ENCODE measurements around the gene GLT1D1.
"Not testable (repeated sequence)": the region's sequence is repeated elsewhere in the genome, so short reads cannot be mapped to it uniquely, and the experiment has no call there.

The GLT1D1 gene

GRCh38 chr12:128852885-128853599, at the start of gene GLT1D1:
GLT1D1 (plus strand) TSS chr12:128853478; CDS start chr12:128853582, 104 bp downstream.
- in situ Hi-C loops (cut with MboI; ENCODE audit: low sequenced_read_pairs), result no loop called here

- in situ Hi-C loops (cut with MboI; ENCODE audit: low sequenced_read_pairs), result no loop called here
These were observed 49.5 kb upstream of the GLT1D1 start for GRCh38 chr12:128803788-128804187.

- in situ Hi-C loops (cut with MboI; ENCODE audit: low sequenced_read_pairs), result no loop called here
These were observed 48.5 kb upstream of the GLT1D1 start for GRCh38 chr12:128804762-128805161.

- in situ Hi-C loops (cut with MboI; ENCODE audit: low sequenced_read_pairs), result not testable (repeated sequence)
These were observed 47.9 kb upstream of the GLT1D1 start for GRCh38 chr12:128805406-128805805.

- in situ Hi-C loops (cut with MboI; ENCODE audit: low sequenced_read_pairs), result no loop called here
These were observed 46.7 kb upstream of the GLT1D1 start for GRCh38 chr12:128806573-128806972.

- in situ Hi-C loops (cut with MboI; ENCODE audit: low sequenced_read_pairs), result no loop called here
These were observed 46.0 kb upstream of the GLT1D1 start for GRCh38 chr12:128807161-128807724.

GRCh38 chr12:128808651-128809050, 44.6 kb upstream of the GLT1D1 start:
- in situ Hi-C loops (cut with MboI; ENCODE audit: low sequenced_read_pairs), result no loop called here

GRCh38 chr12:128810182-128811127, 42.8 kb upstream of the GLT1D1 start:
- in situ Hi-C loops (cut with MboI; ENCODE audit: low sequenced_read_pairs), result no loop called here

GRCh38 chr12:128811806-128812205, 41.5 kb upstream of the GLT1D1 start:
- in situ Hi-C loops (cut with MboI; ENCODE audit: low sequenced_read_pairs), result no loop called here

GRCh38 chr12:128813392-128813791, 39.9 kb upstream of the GLT1D1 start:
- in situ Hi-C loops (cut with MboI; ENCODE audit: low sequenced_read_pairs), result no loop called here

GRCh38 chr12:128813883-128814282, 39.4 kb upstream of the GLT1D1 start:
- in situ Hi-C loops (cut with MboI; ENCODE audit: low sequenced_read_pairs), result no loop called here

- in situ Hi-C loops (cut with MboI; ENCODE audit: low sequenced_read_pairs), result no loop called here
These were observed 38.6 kb upstream of the GLT1D1 start for GRCh38 chr12:128814411-128815261.

GRCh38 chr12:128815779-128816642, 37.3 kb upstream of the GLT1D1 start:
- in situ Hi-C loops (cut with MboI; ENCODE audit: low sequenced_read_pairs), result no loop called here

GRCh38 chr12:128816643-128816920, 36.7 kb upstream of the GLT1D1 start:
- in situ Hi-C loops (cut with MboI; ENCODE audit: low sequenced_read_pairs), result no loop called here

GRCh38 chr12:128817111-128818015, 35.9 kb upstream of the GLT1D1 start:
- in situ Hi-C loops (cut with MboI; ENCODE audit: low sequenced_read_pairs), result no loop called here

- in situ Hi-C loops (cut with MboI; ENCODE audit: low sequenced_read_pairs), result no loop called here
These were observed 34.9 kb upstream of the GLT1D1 start for GRCh38 chr12:128818065-128819022.

GRCh38 chr12:128819293-128820144, 33.8 kb upstream of the GLT1D1 start:
- in situ Hi-C loops (cut with MboI; ENCODE audit: low sequenced_read_pairs), result no loop called here
